Trophoblast cell (in vitro differentiated cells and primary cell): Measurements from ENCODE around the gene VEPH1.

Experiments used
- DNase-seq, 2 donors: peaks; one replicate each; pipeline ENCODE4 v3.0.0-alpha.2; 2016
- H2AFZ ChIP-seq: 2 replicates; pipeline ENCODE4 v1.6.1; 2013; ENCODE audit warnings: low read length, moderate library complexity, mild to moderate bottlenecking; ENCODE audit not compliant: insufficient read depth, poor library complexity
- H2AK5ac ChIP-seq: 2 replicates; pipeline ENCODE4 v1.6.1; 2013; ENCODE audit warnings: mild to moderate bottlenecking, low read length
- H2BK120ac ChIP-seq: 2 replicates; pipeline ENCODE4 v1.6.1; 2013; ENCODE audit warnings: low read length, mild to moderate bottlenecking, moderate library complexity; ENCODE audit not compliant: insufficient read depth, poor library complexity
- H2BK12ac ChIP-seq: 2 replicates; pipeline ENCODE4 v1.6.1; 2013; ENCODE audit warnings: mild to moderate bottlenecking, low read length, moderate library complexity
- H2BK5ac ChIP-seq: 2 replicates; pipeline ENCODE4 v1.6.1; 2013; ENCODE audit warnings: low read length, low read depth, moderate library complexity, mild to moderate bottlenecking; ENCODE audit not compliant: poor library complexity
- H3K14ac ChIP-seq: 2 replicates; pipeline ENCODE4 v1.6.1; 2013; ENCODE audit warnings: mild to moderate bottlenecking, low read length
- H3K18ac ChIP-seq: 2 replicates; pipeline ENCODE4 v1.6.1; 2013; ENCODE audit warnings: mild to moderate bottlenecking, low read length
- H3K23ac ChIP-seq: 2 replicates; pipeline ENCODE4 v1.6.1; 2013; ENCODE audit warnings: low read length
- H3K27ac ChIP-seq: 2 replicates; pipeline ENCODE4 v1.5.1; 2013; ENCODE audit warnings: low read depth, mild to moderate bottlenecking, inconsistent platforms, low read length, moderate library complexity
- H3K27me3 ChIP-seq: 2 replicates; pipeline ENCODE4 v1.6.1; 2013; ENCODE audit warnings: inconsistent platforms, mild to moderate bottlenecking, low read length, moderate library complexity; ENCODE audit not compliant: insufficient read depth
- H3K36me3 ChIP-seq, 2 experiments: 1 replicate in 1 of 2; 2 replicates in 1 of 2; pipeline ENCODE4 v1.6.1; 2013; ENCODE audit warnings: low read length in 2 of 2, mild to moderate bottlenecking in 2 of 2, moderate library complexity in 1 of 2; ENCODE audit not compliant: insufficient read depth in 2 of 2, control insufficient read depth in 1 of 2
- H3K4ac ChIP-seq: 2 replicates; pipeline ENCODE4 v1.6.1; 2013; ENCODE audit warnings: low read depth, mild to moderate bottlenecking, low read length, moderate library complexity
- H3K4me1 ChIP-seq, 2 experiments: 1 replicate in 1 of 2; 2 replicates in 1 of 2; pipeline ENCODE4 v1.6.1; 2013; ENCODE audit warnings: low read length in 2 of 2, mild to moderate bottlenecking in 2 of 2, moderate library complexity in 1 of 2; ENCODE audit not compliant: insufficient read depth in 2 of 2, control insufficient read depth in 1 of 2
- H3K4me2 ChIP-seq: 2 replicates; pipeline ENCODE4 v1.6.1; 2013; ENCODE audit warnings: inconsistent platforms, mild to moderate bottlenecking, low read length, moderate library complexity
- H3K4me3 ChIP-seq: 2 replicates; pipeline ENCODE4 v1.5.1; 2013; ENCODE audit warnings: mild to moderate bottlenecking, low read depth, low read length, inconsistent platforms
- H3K79me1 ChIP-seq: one replicate; pipeline ENCODE4 v1.6.1; 2013; ENCODE audit warnings: low read length
- H3K79me2 ChIP-seq: 2 replicates; pipeline ENCODE4 v1.6.1; 2013; ENCODE audit warnings: low read length, mild to moderate bottlenecking; ENCODE audit not compliant: control insufficient read depth, insufficient read depth, poor library complexity
- H3K9ac ChIP-seq: 2 replicates; pipeline ENCODE4 v1.6.1; 2013; ENCODE audit warnings: mild to moderate bottlenecking, low read length
- H3K9me3 ChIP-seq: 2 replicates; pipeline ENCODE4 v1.6.1; 2013; ENCODE audit warnings: low read depth, mild to moderate bottlenecking, control low read depth, inconsistent platforms, low read length; ENCODE audit not compliant: insufficient read depth
- H4K12ac ChIP-seq: 2 replicates; pipeline ENCODE4 v1.6.1; 2013; ENCODE audit warnings: low read depth, mild to moderate bottlenecking, low read length, moderate library complexity
- H4K8ac ChIP-seq: 2 replicates; pipeline ENCODE4 v1.6.1; 2013; ENCODE audit warnings: low read depth, mild to moderate bottlenecking, low read length, moderate library complexity
- H4K91ac ChIP-seq: one replicate; pipeline ENCODE4 v1.6.1; 2013; ENCODE audit warnings: low read depth, mild to moderate bottlenecking, low read length, moderate library complexity
- WGBS: extraction: QIAGEN DNeasy Blood & Tissue Kit; methylation state at CpG from one replicate; pipeline ENCODE4 v1.1.7; 2013; ENCODE audit warnings: missing lambda C conversion rate; ENCODE audit not compliant: insufficient read length, insufficient coverage; ENCODE audit errors: extremely low coverage; 5-methylcytosine and 5-hydroxymethylcytosine counted together

The VEPH1 gene

GRCh38 chr3:157323360-157323759 is 179.9 kb downstream of the VEPH1 start:
- Histone ChIP-seq H4K12ac (no peak overlapping the region), H3K18ac (no peak overlapping the region), H3K27ac (no peak overlapping the region), H2BK120ac (no peak overlapping the region), H2AK5ac (no peak overlapping the region), H3K4me3 (no peak overlapping the region), H3K27me3 (no peaks in the 10 kb centered on the region), H2BK5ac (no peak overlapping the region), H3K4me2 (no peak overlapping the region), H3K79me1 (no peaks in the 10 kb centered on the region), H3K79me2 (no peaks in the 10 kb centered on the region), H4K91ac (no peak overlapping the region), H3K4ac (no peak overlapping the region), H3K9me3 (no peaks in the 10 kb centered on the region), H3K9ac (no peak overlapping the region), H3K23ac (no peak overlapping the region), H3K36me3 (no peaks in the 10 kb centered on the region), H2AFZ (no peak overlapping the region), H3K14ac (no peak overlapping the region), H4K8ac (no peak overlapping the region), H3K4me1 (no peaks in the 10 kb centered on the region), H2BK12ac (no peak overlapping the region)
- WGBS = no CpG with 5 or more reads among the region's 2 CpGs
- no peak for DNase-seq

GRCh38 chr3:157319672-157320071 is 183.5 kb downstream of the VEPH1 start:
- Histone ChIP-seq H3K4me2 (no peak overlapping the region), H2BK12ac (no peak overlapping the region), H3K14ac (no peak overlapping the region), H3K79me1 (no peaks in the 10 kb centered on the region), H2BK5ac (no peak overlapping the region), H3K18ac (no peak overlapping the region), H2BK120ac (no peak overlapping the region), H3K27me3 (no peaks in the 10 kb centered on the region), H3K4me1 (no peaks in the 10 kb centered on the region), H3K4ac (no peak overlapping the region), H3K4me3 (no peak overlapping the region), H3K36me3 (no peaks in the 10 kb centered on the region), H3K9me3 (no peaks in the 10 kb centered on the region), H4K91ac (no peak overlapping the region), H3K23ac (no peak overlapping the region), H4K12ac (no peak overlapping the region), H2AFZ (no peak overlapping the region), H4K8ac (no peak overlapping the region), H2AK5ac (no peak overlapping the region), H3K9ac (no peak overlapping the region), H3K27ac (no peak overlapping the region), H3K79me2 (no peaks in the 10 kb centered on the region)
- no peak for DNase-seq

GRCh38 chr3:157318639-157319288 is 184.5 kb downstream of the VEPH1 start:
- H3K4me2 ChIP-seq = no peak overlapping the region
- no peak overlapping the region for H2AK5ac ChIP-seq
- no peak overlapping the region for H4K8ac ChIP-seq
- H2BK120ac ChIP-seq = no peak overlapping the region
- no peaks in the 10 kb centered on the region for H3K9me3 ChIP-seq
- H4K91ac ChIP-seq = no peak overlapping the region
- H3K4me3 ChIP-seq = no peak overlapping the region
- H2AFZ ChIP-seq = no peak overlapping the region
- WGBS = no CpG with 5 or more reads among the region's 5 CpGs
- H3K4me1 ChIP-seq = no peaks in the 10 kb centered on the region
- no peak overlapping the region for H3K27ac ChIP-seq
- no peaks in the 10 kb centered on the region for H3K79me1 ChIP-seq
- H3K9ac ChIP-seq = no peak overlapping the region
- H3K18ac ChIP-seq = no peak overlapping the region
- H3K14ac ChIP-seq = no peak overlapping the region
- no peaks in the 10 kb centered on the region for H3K27me3 ChIP-seq
- DNase-seq = no peak
- no peak overlapping the region for H2BK12ac ChIP-seq
- no peak overlapping the region for H3K4ac ChIP-seq
- no peak overlapping the region for H2BK5ac ChIP-seq
- no peaks in the 10 kb centered on the region for H3K79me2 ChIP-seq
- H3K23ac ChIP-seq = no peak overlapping the region
- H3K36me3 ChIP-seq = no peaks in the 10 kb centered on the region
- H4K12ac ChIP-seq = no peak overlapping the region

- Histone ChIP-seq H4K91ac (no peak overlapping the region), H4K8ac (no peak overlapping the region), H2AFZ (no peak overlapping the region), H3K18ac (no peak overlapping the region), H3K4me2 (no peak overlapping the region), H3K4ac (no peak overlapping the region), H2BK120ac (no peak overlapping the region), H3K79me1 (no peaks in the 10 kb centered on the region), H3K9ac (no peak overlapping the region), H3K23ac (no peak overlapping the region), H3K27ac (no peak overlapping the region), H3K9me3 (no peaks in the 10 kb centered on the region), H3K14ac (no peak overlapping the region), H3K4me3 (no peak overlapping the region), H3K79me2 (no peaks in the 10 kb centered on the region), H3K27me3 (no peaks in the 10 kb centered on the region), H2BK12ac (no peak overlapping the region), H2AK5ac (no peak overlapping the region), H3K36me3 (no peaks in the 10 kb centered on the region), H4K12ac (no peak overlapping the region), H3K4me1 (no peaks in the 10 kb centered on the region), H2BK5ac (no peak overlapping the region)
- DNase-seq = no peak
- WGBS = no CpG with 5 or more reads among the region's 1 CpG
Measured at GRCh38 chr3:157317895-157318294, 185.3 kb downstream of the VEPH1 start.
